SK-N-SH (cell line): ENCODE results near the gene COG8.

ENCODE experiments used
- ELF1 ChIP-seq: IDR thresholded peaks from 2 replicates; pipeline ENCODE4 v1.4.0; 2012
- EP300 ChIP-seq, 2 experiments: IDR thresholded peaks; 2 replicates each; pipeline versions ENCODE4 v1.4.0 to v1.6.1; 2012; ENCODE audit warnings: borderline replicate concordance in 1 of 2, low read depth in 1 of 2, low read length in 1 of 2
- GATA2 ChIP-seq: sonication (generic); formaldehyde crosslinking; IDR thresholded peaks from 2 replicates; pipeline ENCODE4 v1.5.0; 2020; ENCODE audit warnings: mild to moderate bottlenecking, missing genetic modification reagents
- MXI1 ChIP-seq: IDR thresholded peaks from 2 replicates; pipeline ENCODE4 v1.6.1; 2012; ENCODE audit warnings: mild to moderate bottlenecking, low read depth, low read length, improper control_type of control experiment
- POLR2AphosphoS5 ChIP-seq: IDR thresholded peaks from 2 replicates; pipeline ENCODE4 v1.6.1; 2012; ENCODE audit warnings: low read depth, low read length
- SIN3A ChIP-seq: IDR thresholded peaks from 2 replicates; pipeline ENCODE4 v1.6.1; 2012; ENCODE audit warnings: low read depth, mild to moderate bottlenecking, low read length, moderate library complexity, borderline replicate concordance
- SMC3 ChIP-seq: IDR thresholded peaks from 2 replicates; pipeline ENCODE4 v1.6.1; 2012; ENCODE audit warnings: low read depth, low read length, improper control_type of control experiment
- TAF1 ChIP-seq: IDR thresholded peaks from 2 replicates; pipeline ENCODE4 v1.6.1; 2012; ENCODE audit warnings: low read depth, mild to moderate bottlenecking, low read length, moderate library complexity, borderline replicate concordance
- YY1 ChIP-seq: IDR thresholded peaks from 2 replicates; pipeline ENCODE4 v1.4.0; 2012; ENCODE audit warnings: low read depth, mild to moderate bottlenecking
- TF ChIP-seq, protein P1 (sequence below): fragments of 200-600 bp; sonication (generic); IDR thresholded peaks from 2 replicates; pipeline ENCODE4 v1.6.1; 2017; ENCODE audit warnings: antibody characterized with exemption, mild to moderate bottlenecking, moderate library complexity
- TF ChIP-seq, protein P2 (sequence below): IDR thresholded peaks from 2 replicates; pipeline ENCODE4 v1.6.1; 2012; ENCODE audit warnings: mild to moderate bottlenecking, low read depth, low read length, moderate library complexity
- TF ChIP-seq, protein P3 (sequence below): IDR thresholded peaks from 2 replicates; pipeline ENCODE4; 2012
- TF ChIP-seq, protein P4 (sequence below): fragments of 150-350 bp; IDR thresholded peaks from 2 replicates; pipeline ENCODE4 v1.6.1; 2017; ENCODE audit warnings: antibody characterized with exemption, low read length, low read depth, borderline replicate concordance

DNA sequence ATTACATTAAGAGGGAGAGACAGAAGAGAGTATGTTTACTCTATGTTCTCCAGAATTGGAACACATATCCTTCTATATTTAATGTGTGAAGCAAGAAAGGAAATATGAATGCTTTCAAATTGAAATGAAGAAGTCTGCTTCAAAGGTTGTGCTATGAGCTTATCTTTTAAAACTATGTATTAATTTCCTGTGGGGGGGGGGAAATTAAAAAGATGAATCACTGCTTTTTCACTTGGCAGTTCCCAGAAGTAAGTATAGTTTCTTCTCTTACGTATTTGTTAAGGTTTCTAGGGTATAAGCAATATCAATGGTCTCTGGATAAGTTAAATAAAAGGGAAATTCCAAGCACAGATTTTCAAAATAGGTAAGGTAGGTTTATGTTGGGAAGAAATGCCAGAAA is 39.4 kb upstream of the COG8 start:
- no peak for TF ChIP-seq EP300 (IDR thresholded peaks at IDR 0.05; ENCODE audit: borderline replicate concordance in 1 of 2, low read depth in 1 of 2, low read length in 1 of 2)
- no peak for TF ChIP-seq TAF1
- TF ChIP-seq, protein P1, sequence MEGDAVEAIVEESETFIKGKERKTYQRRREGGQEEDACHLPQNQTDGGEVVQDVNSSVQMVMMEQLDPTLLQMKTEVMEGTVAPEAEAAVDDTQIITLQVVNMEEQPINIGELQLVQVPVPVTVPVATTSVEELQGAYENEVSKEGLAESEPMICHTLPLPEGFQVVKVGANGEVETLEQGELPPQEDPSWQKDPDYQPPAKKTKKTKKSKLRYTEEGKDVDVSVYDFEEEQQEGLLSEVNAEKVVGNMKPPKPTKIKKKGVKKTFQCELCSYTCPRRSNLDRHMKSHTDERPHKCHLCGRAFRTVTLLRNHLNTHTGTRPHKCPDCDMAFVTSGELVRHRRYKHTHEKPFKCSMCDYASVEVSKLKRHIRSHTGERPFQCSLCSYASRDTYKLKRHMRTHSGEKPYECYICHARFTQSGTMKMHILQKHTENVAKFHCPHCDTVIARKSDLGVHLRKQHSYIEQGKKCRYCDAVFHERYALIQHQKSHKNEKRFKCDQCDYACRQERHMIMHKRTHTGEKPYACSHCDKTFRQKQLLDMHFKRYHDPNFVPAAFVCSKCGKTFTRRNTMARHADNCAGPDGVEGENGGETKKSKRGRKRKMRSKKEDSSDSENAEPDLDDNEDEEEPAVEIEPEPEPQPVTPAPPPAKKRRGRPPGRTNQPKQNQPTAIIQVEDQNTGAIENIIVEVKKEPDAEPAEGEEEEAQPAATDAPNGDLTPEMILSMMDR: no peak
- no peak for TF ChIP-seq POLR2AphosphoS5
- TF ChIP-seq, protein P2, sequence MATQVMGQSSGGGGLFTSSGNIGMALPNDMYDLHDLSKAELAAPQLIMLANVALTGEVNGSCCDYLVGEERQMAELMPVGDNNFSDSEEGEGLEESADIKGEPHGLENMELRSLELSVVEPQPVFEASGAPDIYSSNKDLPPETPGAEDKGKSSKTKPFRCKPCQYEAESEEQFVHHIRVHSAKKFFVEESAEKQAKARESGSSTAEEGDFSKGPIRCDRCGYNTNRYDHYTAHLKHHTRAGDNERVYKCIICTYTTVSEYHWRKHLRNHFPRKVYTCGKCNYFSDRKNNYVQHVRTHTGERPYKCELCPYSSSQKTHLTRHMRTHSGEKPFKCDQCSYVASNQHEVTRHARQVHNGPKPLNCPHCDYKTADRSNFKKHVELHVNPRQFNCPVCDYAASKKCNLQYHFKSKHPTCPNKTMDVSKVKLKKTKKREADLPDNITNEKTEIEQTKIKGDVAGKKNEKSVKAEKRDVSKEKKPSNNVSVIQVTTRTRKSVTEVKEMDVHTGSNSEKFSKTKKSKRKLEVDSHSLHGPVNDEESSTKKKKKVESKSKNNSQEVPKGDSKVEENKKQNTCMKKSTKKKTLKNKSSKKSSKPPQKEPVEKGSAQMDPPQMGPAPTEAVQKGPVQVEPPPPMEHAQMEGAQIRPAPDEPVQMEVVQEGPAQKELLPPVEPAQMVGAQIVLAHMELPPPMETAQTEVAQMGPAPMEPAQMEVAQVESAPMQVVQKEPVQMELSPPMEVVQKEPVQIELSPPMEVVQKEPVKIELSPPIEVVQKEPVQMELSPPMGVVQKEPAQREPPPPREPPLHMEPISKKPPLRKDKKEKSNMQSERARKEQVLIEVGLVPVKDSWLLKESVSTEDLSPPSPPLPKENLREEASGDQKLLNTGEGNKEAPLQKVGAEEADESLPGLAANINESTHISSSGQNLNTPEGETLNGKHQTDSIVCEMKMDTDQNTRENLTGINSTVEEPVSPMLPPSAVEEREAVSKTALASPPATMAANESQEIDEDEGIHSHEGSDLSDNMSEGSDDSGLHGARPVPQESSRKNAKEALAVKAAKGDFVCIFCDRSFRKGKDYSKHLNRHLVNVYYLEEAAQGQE: no peak
- no peak for TF ChIP-seq ELF1
- TF ChIP-seq SIN3A: no peak
- no peak for TF ChIP-seq SMC3
- TF ChIP-seq YY1: no peak
- no peak for TF ChIP-seq MXI1
- TF ChIP-seq, protein P3, sequence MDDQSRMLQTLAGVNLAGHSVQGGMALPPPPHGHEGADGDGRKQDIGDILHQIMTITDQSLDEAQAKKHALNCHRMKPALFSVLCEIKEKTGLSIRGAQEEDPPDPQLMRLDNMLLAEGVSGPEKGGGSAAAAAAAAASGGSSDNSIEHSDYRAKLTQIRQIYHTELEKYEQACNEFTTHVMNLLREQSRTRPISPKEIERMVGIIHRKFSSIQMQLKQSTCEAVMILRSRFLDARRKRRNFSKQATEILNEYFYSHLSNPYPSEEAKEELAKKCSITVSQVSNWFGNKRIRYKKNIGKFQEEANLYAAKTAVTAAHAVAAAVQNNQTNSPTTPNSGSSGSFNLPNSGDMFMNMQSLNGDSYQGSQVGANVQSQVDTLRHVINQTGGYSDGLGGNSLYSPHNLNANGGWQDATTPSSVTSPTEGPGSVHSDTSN: no peak
- no peak for TF ChIP-seq GATA2 (CRISPR knock-in tag)
- TF ChIP-seq, protein P4, sequence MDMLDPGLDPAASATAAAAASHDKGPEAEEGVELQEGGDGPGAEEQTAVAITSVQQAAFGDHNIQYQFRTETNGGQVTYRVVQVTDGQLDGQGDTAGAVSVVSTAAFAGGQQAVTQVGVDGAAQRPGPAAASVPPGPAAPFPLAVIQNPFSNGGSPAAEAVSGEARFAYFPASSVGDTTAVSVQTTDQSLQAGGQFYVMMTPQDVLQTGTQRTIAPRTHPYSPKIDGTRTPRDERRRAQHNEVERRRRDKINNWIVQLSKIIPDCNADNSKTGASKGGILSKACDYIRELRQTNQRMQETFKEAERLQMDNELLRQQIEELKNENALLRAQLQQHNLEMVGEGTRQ: no peak
